MM.1S (cell line): ENCODE results near the gene ZNF653.

ENCODE experiments used
- DNase-seq: peaks from one replicate; pipeline ENCODE4 v3.0.0-alpha.2; 2015
- H2AFZ ChIP-seq: fragments of 300-600 bp; sonication (generic); 2 replicates; pipeline ENCODE4 v1.6.0; 2016; ENCODE audit warnings: antibody characterized with exemption, low read length
- H3F3A ChIP-seq: fragments of 300-600 bp; sonication (generic); 2 replicates; pipeline ENCODE4 v1.6.1; 2016; ENCODE audit warnings: mild to moderate bottlenecking, antibody characterized with exemption, low read length, moderate library complexity, mixed read lengths; ENCODE audit not compliant: insufficient read depth
- H3K27ac ChIP-seq: fragments of 300-600 bp; sonication (generic); 2 replicates; pipeline ENCODE4 v1.5.1; 2016; ENCODE audit warnings: mild to moderate bottlenecking, low read length
- H3K27me3 ChIP-seq: fragments of 300-600 bp; sonication (generic); replicated peaks from 2 replicates; pipeline ENCODE4 v1.6.0; 2016; ENCODE audit warnings: low read length; ENCODE audit not compliant: insufficient read depth
- H3K36me3 ChIP-seq: fragments of 300-600 bp; sonication (generic); replicated peaks from 2 replicates; pipeline ENCODE4 v1.6.1; 2016; ENCODE audit warnings: mild to moderate bottlenecking, low read length, mixed read lengths; ENCODE audit not compliant: insufficient read depth
- H3K4me1 ChIP-seq: fragments of 300-600 bp; sonication (generic); 2 replicates; pipeline ENCODE4 v1.6.1; 2016; ENCODE audit warnings: low read length, mixed read lengths
- H3K4me2 ChIP-seq: fragments of 300-600 bp; sonication (generic); 2 replicates; pipeline ENCODE4 v1.6.0; 2016; ENCODE audit warnings: low read depth, low read length
- H3K4me3 ChIP-seq: fragments of 300-600 bp; sonication (generic); 2 replicates; pipeline ENCODE4 v1.5.1; 2016; ENCODE audit warnings: low read length, mixed read lengths
- H3K79me2 ChIP-seq: fragments of 300-600 bp; sonication (generic); 2 replicates; pipeline ENCODE4 v1.6.1; 2016; ENCODE audit warnings: mixed run types, low read length, mixed read lengths
- H3K9ac ChIP-seq: fragments of 300-600 bp; sonication (generic); 2 replicates; pipeline ENCODE4 v1.6.1; 2016; ENCODE audit warnings: low read length, mixed read lengths
- H3K9me2 ChIP-seq: fragments of 300-600 bp; sonication (generic); replicated peaks from 2 replicates; pipeline ENCODE4 v1.6.1; 2016; ENCODE audit warnings: mild to moderate bottlenecking, low read length, mixed read lengths; ENCODE audit not compliant: insufficient read depth
- H3K9me3 ChIP-seq: fragments of 300-600 bp; sonication (generic); replicated peaks from 2 replicates; pipeline ENCODE4 v1.6.1; 2016; ENCODE audit warnings: mild to moderate bottlenecking, low read length, mixed read lengths; ENCODE audit not compliant: insufficient read depth
- H4K20me1 ChIP-seq: fragments of 300-600 bp; sonication (generic); 2 replicates; pipeline ENCODE4 v1.6.1; 2016; ENCODE audit warnings: mild to moderate bottlenecking, low read length, moderate library complexity, mixed read lengths; ENCODE audit not compliant: insufficient read depth
- EZH2 ChIP-seq: fragments of 300-600 bp; sonication (generic); optimal IDR thresholded peaks from 2 replicates; pipeline ENCODE3; 2017; ENCODE audit warnings: low read depth, mild to moderate bottlenecking, antibody characterized with exemption, low read length, mixed read lengths
- EZH2phosphoT487 ChIP-seq: fragments of 300-600 bp; sonication (generic); IDR thresholded peaks from 2 replicates; pipeline ENCODE4 v1.6.1; 2018; ENCODE audit warnings: antibody characterized with exemption, low read length
- TF ChIP-seq, protein P1 (sequence below): fragments of 300-600 bp; sonication (generic); IDR thresholded peaks from 2 replicates; pipeline ENCODE4 v1.5.1; 2016; ENCODE audit warnings: antibody characterized with exemption, low read length, mixed read lengths

Gene ZNF653

DNA sequence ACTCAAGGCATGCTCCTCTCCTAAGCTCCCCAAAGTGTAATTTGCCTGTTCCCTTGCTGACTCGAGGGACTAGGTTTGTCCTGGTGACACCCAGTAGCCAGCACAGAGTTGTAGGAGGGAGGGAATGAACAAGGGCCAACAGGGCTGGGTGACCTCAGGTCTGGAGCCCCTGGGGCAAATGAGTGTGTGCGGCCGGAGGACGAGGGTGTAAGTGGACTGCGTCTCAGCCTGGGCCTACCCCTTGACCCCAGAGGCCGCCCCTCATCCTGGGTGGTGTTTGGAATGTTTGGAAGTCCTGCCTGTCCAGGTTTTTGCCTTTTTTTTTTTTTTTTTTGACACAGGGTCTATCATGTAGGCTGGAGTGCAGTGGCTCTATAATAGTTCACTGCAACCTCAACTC is 1.3 kb upstream of the ZNF653 start:
- Histone ChIP-seq H3K9me2 (no peaks in the 10 kb centered on the region), H3K4me3 (no peak overlapping the region), H2AFZ (no peak overlapping the region), H3K36me3 (no peaks in the 10 kb centered on the region), H3K9me3 (no peaks in the 10 kb centered on the region), H3K27me3 (no peaks in the 10 kb centered on the region), H3K4me1 (no peaks in the 10 kb centered on the region), H3K79me2 (peaks cover 14% of the 10 kb centered on the region), H3F3A (0 out of 2 replicates have a peak, but pooled peaks cover 5% of the 10 kb centered on the region), H3K9ac (no peak overlapping the region), H4K20me1 (no peaks in the 10 kb centered on the region), H3K4me2 (no peak overlapping the region), H3K27ac (no peak overlapping the region)
- no peak for TF ChIP-seq EZH2
- TF ChIP-seq, protein P1, sequence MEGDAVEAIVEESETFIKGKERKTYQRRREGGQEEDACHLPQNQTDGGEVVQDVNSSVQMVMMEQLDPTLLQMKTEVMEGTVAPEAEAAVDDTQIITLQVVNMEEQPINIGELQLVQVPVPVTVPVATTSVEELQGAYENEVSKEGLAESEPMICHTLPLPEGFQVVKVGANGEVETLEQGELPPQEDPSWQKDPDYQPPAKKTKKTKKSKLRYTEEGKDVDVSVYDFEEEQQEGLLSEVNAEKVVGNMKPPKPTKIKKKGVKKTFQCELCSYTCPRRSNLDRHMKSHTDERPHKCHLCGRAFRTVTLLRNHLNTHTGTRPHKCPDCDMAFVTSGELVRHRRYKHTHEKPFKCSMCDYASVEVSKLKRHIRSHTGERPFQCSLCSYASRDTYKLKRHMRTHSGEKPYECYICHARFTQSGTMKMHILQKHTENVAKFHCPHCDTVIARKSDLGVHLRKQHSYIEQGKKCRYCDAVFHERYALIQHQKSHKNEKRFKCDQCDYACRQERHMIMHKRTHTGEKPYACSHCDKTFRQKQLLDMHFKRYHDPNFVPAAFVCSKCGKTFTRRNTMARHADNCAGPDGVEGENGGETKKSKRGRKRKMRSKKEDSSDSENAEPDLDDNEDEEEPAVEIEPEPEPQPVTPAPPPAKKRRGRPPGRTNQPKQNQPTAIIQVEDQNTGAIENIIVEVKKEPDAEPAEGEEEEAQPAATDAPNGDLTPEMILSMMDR, result no peak
- no peak for TF ChIP-seq EZH2phosphoT487
- DNase-seq, result no peak

- Histone ChIP-seq H4K20me1 (no peaks in the 10 kb centered on the region), H3K4me2 (peak overlapping the region; percentile 100), H3K9ac (peak overlapping the region; percentile 90), H3K36me3 (no peaks in the 10 kb centered on the region), H3K9me3 (no peaks in the 10 kb centered on the region), H3K9me2 (no peaks in the 10 kb centered on the region), H3F3A (0 out of 2 replicates have a peak, but pooled peaks cover 5% of the 10 kb centered on the region), H3K27ac (peak overlapping the region; percentile 74; the same call in 1 of the 2 replicates), H3K79me2 (peaks cover 14% of the 10 kb centered on the region), H3K4me1 (no peaks in the 10 kb centered on the region), H3K27me3 (no peaks in the 10 kb centered on the region), H2AFZ (peak overlapping the region; percentile 76), H3K4me3 (peak overlapping the region; percentile 69)
- TF ChIP-seq EZH2, result no peak
- TF ChIP-seq, protein P1, result no peak
- no peak for TF ChIP-seq EZH2phosphoT487
- DNase-seq, result no peak
These were observed 489 bp upstream of the ZNF653 start for GRCh38 chr19:11506101-11506555.

DNA sequence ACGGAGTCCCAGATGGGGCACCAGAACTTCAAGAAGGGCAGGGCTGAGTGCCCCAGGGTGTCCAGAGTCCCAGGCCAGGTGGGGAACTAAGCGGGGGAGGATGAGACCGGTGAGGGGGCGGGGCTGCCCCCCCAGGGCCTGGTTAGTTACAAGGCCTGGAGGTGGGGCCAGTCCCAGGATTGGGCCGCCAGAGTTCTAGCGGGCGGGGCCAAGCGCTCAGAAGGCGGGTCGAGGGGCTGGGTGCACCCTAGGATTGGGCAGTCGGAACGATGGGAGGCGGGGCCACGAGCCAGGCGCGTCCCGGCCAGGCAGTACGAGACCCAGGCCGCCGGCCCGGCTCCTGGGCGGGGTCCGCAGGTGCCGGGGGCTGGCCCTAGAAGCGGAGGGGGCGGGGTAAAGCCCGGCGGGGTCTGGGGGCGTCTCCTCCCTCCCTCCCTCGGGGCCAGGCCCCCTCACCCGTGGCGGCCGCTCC is 571 bp downstream of the ZNF653 start:
- H3K9ac ChIP-seq, result peak overlapping the region; percentile 90
- TF ChIP-seq EZH2, result no peak
- no peak for TF ChIP-seq EZH2phosphoT487
- H3K27ac ChIP-seq, result peak overlapping the region; percentile 74; the same call in 1 of the 2 replicates
- H3K4me1 ChIP-seq, result no peaks in the 10 kb centered on the region
- H3K9me3 ChIP-seq, result no peaks in the 10 kb centered on the region
- DNase-seq, result peak; percentile 96
- H3F3A ChIP-seq, result 0 out of 2 replicates have a peak, but pooled peaks cover 5% of the 10 kb centered on the region
- peak overlapping the region; percentile 76 for H2AFZ ChIP-seq
- no peaks in the 10 kb centered on the region for H4K20me1 ChIP-seq
- H3K27me3 ChIP-seq, result no peaks in the 10 kb centered on the region
- peaks cover 14% of the 10 kb centered on the region for H3K79me2 ChIP-seq
- peak overlapping the region; percentile 100 for H3K4me2 ChIP-seq
- peak overlapping the region; percentile 69 for H3K4me3 ChIP-seq
- no peaks in the 10 kb centered on the region for H3K9me2 ChIP-seq
- no peaks in the 10 kb centered on the region for H3K36me3 ChIP-seq

DNA sequence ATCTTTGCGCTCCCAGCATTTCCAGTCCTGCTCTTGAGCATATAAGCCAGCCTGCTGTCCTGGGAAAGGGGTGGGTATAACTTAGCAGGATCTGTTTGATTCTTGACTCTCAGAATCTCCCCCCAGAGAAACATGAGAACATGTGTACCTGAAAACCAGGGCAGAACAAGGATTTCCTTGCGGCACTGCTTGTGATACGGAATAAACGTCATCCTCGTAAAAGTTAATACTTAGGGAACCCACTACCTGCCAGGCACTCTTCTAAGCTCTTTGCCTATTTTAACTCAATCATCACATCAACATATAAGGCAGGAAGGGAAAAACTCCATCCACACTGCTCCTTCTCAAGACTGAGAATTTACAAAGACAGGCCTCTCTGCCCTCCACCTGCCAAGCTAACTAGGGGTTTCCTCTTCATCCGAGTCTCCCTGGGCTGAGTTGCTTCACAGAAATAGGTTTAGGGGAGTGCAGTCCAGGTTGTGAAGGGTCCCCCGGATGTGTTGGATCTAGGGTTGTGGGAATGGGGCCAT is 1.1 kb downstream of the ZNF653 start:
- Histone ChIP-seq H3K4me1 (no peaks in the 10 kb centered on the region), H3K36me3 (no peaks in the 10 kb centered on the region), H3K4me3 (peak overlapping the region; percentile 69), H3K27me3 (no peaks in the 10 kb centered on the region), H3K79me2 (peaks cover 14% of the 10 kb centered on the region), H3K9me3 (no peaks in the 10 kb centered on the region), H3F3A (0 out of 2 replicates have a peak, but pooled peaks cover 5% of the 10 kb centered on the region), H2AFZ (peak overlapping the region; percentile 56), H3K4me2 (peak overlapping the region; percentile 100), H3K27ac (peak overlapping the region; percentile 2; the same call in 1 of the 2 replicates), H3K9me2 (no peaks in the 10 kb centered on the region), H4K20me1 (no peaks in the 10 kb centered on the region), H3K9ac (peak overlapping the region; percentile 90; the same call in 1 of the 2 replicates)
- peak; percentile 15 for DNase-seq
- TF ChIP-seq, protein P1, result no peak
